H1 (cell line): ENCODE measurements around the gene CEACAM8. TPM values are rescaled to one million over a fixed set of nuclear protein-coding genes. Genes with fewer than 3 reads are reported as not detected.

Experiments
- BRCA1 ChIP-seq: IDR thresholded peaks from 2 replicates; pipeline ENCODE4 v1.6.1; 2012; ENCODE audit warnings: low read depth, low read length, improper control_type of control experiment
- CHD7 ChIP-seq: fragments of 300-600 bp; sonication (generic); IDR thresholded peaks from 2 replicates; pipeline ENCODE4 v1.7.1; 2012; ENCODE audit warnings: low read length, moderate library complexity, mild to moderate bottlenecking, inconsistent platforms; ENCODE audit not compliant: insufficient replicate concordance
- EGR1 ChIP-seq: IDR thresholded peaks from 2 replicates; pipeline ENCODE4 v1.6.1; 2011; ENCODE audit warnings: low read depth, low read length, borderline replicate concordance
- POLR2AphosphoS5 ChIP-seq: IDR thresholded peaks from 2 replicates; pipeline ENCODE4 v1.6.1; 2011; ENCODE audit warnings: low read depth, low read length
- TCF12 ChIP-seq: IDR thresholded peaks from 2 replicates; pipeline ENCODE4 v1.6.1; 2011; ENCODE audit warnings: low read depth, mild to moderate bottlenecking, low read length
- TEAD4 ChIP-seq: IDR thresholded peaks from 2 replicates; pipeline ENCODE4 v1.6.1; 2012; ENCODE audit warnings: low read depth, low read length, inconsistent platforms, mixed read lengths
- polyA plus RNA-seq, 7 experiments: library from polyadenylated mRNA; depleted of rRNA in 3 of 7; stranded (reverse) in 5 of 7; unstranded in 2 of 7; fragments of >200 nt in 5 of 7; fragments of 200-250 nt in 2 of 7; gene quantifications; 1 replicate in 5 of 7; 2 replicates in 1 of 7; 4 replicates in 1 of 7; pipeline versions ENCODE4 v1.2.1 to v1.2.3, GENCODE V29; 2011 to 2013; ENCODE audit warnings: missing spikeins in 2 of 7, mixed read lengths in 2 of 7
- total RNA-seq: library from RNA; stranded (reverse); fragmentation: NEBNext Ultra II Directional; extraction: Animal tissue kit (Norgen Biotek cat#: 25700); gene quantifications from 2 replicates; pipeline ENCODE4 v1.2.1, GENCODE V29; 2021

The CEACAM8 gene
- total and polyA plus RNA-seq, 2 of the 8 experiments (the other 6 are each of a cell fraction or from before 2014, with no cell fraction given), result not detected

DNA sequence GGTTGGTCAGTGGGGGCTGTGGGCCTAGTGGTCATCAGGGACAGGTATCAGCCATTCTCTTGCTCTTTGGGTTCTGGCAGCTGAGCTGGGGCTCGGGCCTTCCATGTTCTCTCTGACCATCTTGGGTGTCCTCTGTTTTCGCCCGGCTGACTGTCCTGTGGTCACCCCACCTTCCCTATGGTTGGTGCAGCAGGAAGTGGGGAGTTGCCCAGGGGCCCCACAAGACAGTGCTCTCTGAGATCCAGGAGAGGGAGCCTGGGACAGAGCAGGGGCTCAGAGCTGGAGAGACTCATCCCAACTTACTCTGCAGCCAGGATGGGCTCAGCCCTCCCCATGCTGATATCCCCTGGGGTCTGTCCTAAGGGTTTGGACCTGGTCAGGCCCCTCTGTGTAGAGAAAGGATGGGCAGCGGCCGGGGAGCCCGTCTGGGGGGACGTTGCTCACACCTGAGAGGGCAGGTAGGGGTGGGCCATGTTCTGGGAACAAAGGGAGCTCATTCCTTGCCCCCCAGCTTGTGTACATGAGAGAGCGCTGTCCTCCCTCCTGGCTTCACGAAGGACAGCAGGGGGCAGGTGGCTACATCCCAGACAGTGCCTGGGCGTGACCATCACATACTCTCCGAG, 937 bp upstream of the CEACAM8 start (continued):
- TF ChIP-seq BRCA1 (no peak), EGR1 (no peak), TCF12 (no peak), POLR2AphosphoS5 (no peak), CHD7 (no peak), TEAD4 (no peak)
- TF ChIP-seq, all 59 proteins: peak for 0
